Measurements from ENCODE around the gene RUVBL1. TPM values are rescaled to one million over a fixed set of nuclear protein-coding genes. Genes with fewer than 3 reads are reported as not detected.

Gene RUVBL1
- total and polyA plus RNA-seq, 2 of the 4 experiments (the other 2 are of a cell fraction), result 68.7 to 83.3 TPM

GRCh38 chr3:128063865-128064264 is 59.7 kb downstream of the RUVBL1 start:
- Histone ChIP-seq H3K4me2 (ENCODE audit: low read depth, low read length) (no peak overlapping the region), H2AK5ac (ENCODE audit: low read depth, low read length) (no peak overlapping the region), H4K91ac (ENCODE audit: insufficient read depth, low read depth, low read length) (no peak overlapping the region), H3K27ac (ENCODE audit: insufficient read depth, low read length) (no peak overlapping the region), H4K20me1 (ENCODE audit: insufficient read depth, low read length) (peaks cover 72% of the 10 kb centered on the region), H3K56ac (ENCODE audit: extremely low read depth, insufficient read depth, low read length) (no peak overlapping the region), H3K4me1 (ENCODE audit: control insufficient read depth, insufficient read depth, low read length) (peaks cover 27% of the 10 kb centered on the region), H4K5ac (ENCODE audit: low read depth, low read length) (no peak overlapping the region), H3K36me3 (ENCODE audit: control insufficient read depth, insufficient read depth, low read length) (peaks cover 77% of the 10 kb centered on the region), H2AFZ (replicated peaks; ENCODE audit: low read length, poor library complexity) (no peak overlapping the region), H3K14ac (replicated peaks; ENCODE audit: low read depth, low read length) (no peak overlapping the region), H2BK20ac (ENCODE audit: low read depth, low read length) (no peak overlapping the region), H3K9ac (ENCODE audit: low read depth, low read length) (no peak overlapping the region), H2BK120ac (ENCODE audit: low read depth, low read length) (no peak overlapping the region), H2AK9ac (replicated peaks; ENCODE audit: low read depth, low read length, poor library complexity) (no peak overlapping the region), H3K4ac (ENCODE audit: low read depth, low read length) (no peak overlapping the region), H3K9me1 (ENCODE audit: insufficient read depth, low read length) (peaks cover 28% of the 10 kb centered on the region), H3K18ac (ENCODE audit: low read depth, low read length) (no peak overlapping the region), H2BK5ac (ENCODE audit: low read depth, low read length, poor library complexity, severe bottlenecking) (peak overlapping the region; percentile 11), H3K23ac (ENCODE audit: low read depth, low read length) (no peak overlapping the region), H3K27me3 (ENCODE audit: control insufficient read depth, insufficient read depth, low read length) (no peaks in the 10 kb centered on the region), H2BK15ac (ENCODE audit: low read depth, low read length) (no peak overlapping the region), H3K4me3 (ENCODE audit: insufficient read depth, low read depth, low read length) (no peak overlapping the region), H3K9me3 (ENCODE audit: control insufficient read depth, insufficient read depth, low read length) (no peaks in the 10 kb centered on the region), H3K79me1 (ENCODE audit: low read depth in 1 of 2, low read length in 2 of 2) (peaks cover 49 to 72% of the 10 kb centered on the region in 2 experiments), H4K8ac (ENCODE audit: low read depth in 2 of 2, low read length in 2 of 2) (no peak overlapping the region)
- POLR2A ChIA-PET (ENCODE audit: unreplicated experiment), result no interaction called here
- intact Hi-C loops (cut with micrococcal nuclease) (no loop called here), in situ Hi-C loops (cut with MboI; ENCODE audit: low sequenced_read_pairs) (no loop called here), dilution Hi-C loops (cut with HindIII; ENCODE audit: low sequenced_read_pairs, unreplicated experiment) (no loop called here)
- no TSS peak for BruUV-seq (replicated peaks)
- CTCF ChIA-PET, result no interaction called here
- no CpG with 5 or more reads among the region's 2 CpGs for WGBS, 2 experiments (ENCODE audit: extremely low coverage in 2 of 2, insufficient read length in 1 of 2)
- TF ChIP-seq MXI1 (IDR thresholded peaks at IDR 0.05; ENCODE audit: borderline replicate concordance, low read depth, low read length) (no peak), FOS (IDR thresholded peaks at IDR 0.05; ENCODE audit: low read depth, low read length) (no peak), CTCF (conservative IDR thresholded peaks at IDR 0.05; ENCODE audit: low read depth, low read length) (no peak), SMC3 (IDR thresholded peaks at IDR 0.05; ENCODE audit: low read depth, low read length) (no peak), CEBPB (IDR thresholded peaks at IDR 0.05; ENCODE audit: low read depth, low read length) (no peak)
- ATAC-seq (ENCODE audit: low read depth) (no peak), DNase-seq (no peak)

Data from IMR-90 (cell line).